ENCODE data around the gene MLPH. TPM values are rescaled to one million over a fixed set of nuclear protein-coding genes. Genes with fewer than 3 reads are reported as not detected.

Gene MLPH
- total RNA-seq, 2 experiments from 2014 or later: not detected

- Mint-ChIP-seq H3K4me1 (no peaks in the 10 kb centered on the region), H3K27me3 (peaks cover 58% of the 10 kb centered on the region), H3K9me3 (peaks cover 7% of the 10 kb centered on the region), H3K4me3 (no peak overlapping the region), H3K36me3 (ENCODE audit: low read depth) (no peaks in the 10 kb centered on the region), H3K27ac (no peak overlapping the region)
- POLR2A ChIA-PET: no interaction called here
- CTCF ChIA-PET: interaction anchor here (1.3 kb wide), 1 partner anchor 27 kb away, joined by 3 read pairs; no protein-coding TSS in a partner anchor
- peak; percentile 1 for DNase-seq
Measured at GRCh38 chr2:237486334-237486818, 675 bp upstream of the MLPH start.

GRCh38 chr2:237487496-237487895, 445 bp downstream of the MLPH start:
- peaks cover 5% of the 10 kb centered on the region for H3K36me3 Mint-ChIP-seq (ENCODE audit: low read depth)
- CTCF ChIA-PET: no interaction called here
- POLR2A ChIA-PET: no interaction called here
- peaks cover 48% of the 10 kb centered on the region for H3K27me3 Mint-ChIP-seq
- no peak overlapping the region for H3K4me3 Mint-ChIP-seq
- H3K4me1 Mint-ChIP-seq: no peaks in the 10 kb centered on the region
- peaks cover 16% of the 10 kb centered on the region for H3K9me3 Mint-ChIP-seq
- DNase-seq: no peak
- H3K27ac Mint-ChIP-seq: no peak overlapping the region

GRCh38 chr2:237488295-237488694, 1.2 kb downstream of the MLPH start:
- Mint-ChIP-seq H3K27ac (no peak overlapping the region), H3K36me3 (ENCODE audit: low read depth) (peaks cover 5% of the 10 kb centered on the region), H3K4me3 (no peak overlapping the region), H3K9me3 (peaks cover 18% of the 10 kb centered on the region), H3K27me3 (peaks cover 48% of the 10 kb centered on the region), H3K4me1 (no peaks in the 10 kb centered on the region)
- CTCF ChIA-PET: no interaction called here
- DNase-seq: no peak
- POLR2A ChIA-PET: no interaction called here

DNA sequence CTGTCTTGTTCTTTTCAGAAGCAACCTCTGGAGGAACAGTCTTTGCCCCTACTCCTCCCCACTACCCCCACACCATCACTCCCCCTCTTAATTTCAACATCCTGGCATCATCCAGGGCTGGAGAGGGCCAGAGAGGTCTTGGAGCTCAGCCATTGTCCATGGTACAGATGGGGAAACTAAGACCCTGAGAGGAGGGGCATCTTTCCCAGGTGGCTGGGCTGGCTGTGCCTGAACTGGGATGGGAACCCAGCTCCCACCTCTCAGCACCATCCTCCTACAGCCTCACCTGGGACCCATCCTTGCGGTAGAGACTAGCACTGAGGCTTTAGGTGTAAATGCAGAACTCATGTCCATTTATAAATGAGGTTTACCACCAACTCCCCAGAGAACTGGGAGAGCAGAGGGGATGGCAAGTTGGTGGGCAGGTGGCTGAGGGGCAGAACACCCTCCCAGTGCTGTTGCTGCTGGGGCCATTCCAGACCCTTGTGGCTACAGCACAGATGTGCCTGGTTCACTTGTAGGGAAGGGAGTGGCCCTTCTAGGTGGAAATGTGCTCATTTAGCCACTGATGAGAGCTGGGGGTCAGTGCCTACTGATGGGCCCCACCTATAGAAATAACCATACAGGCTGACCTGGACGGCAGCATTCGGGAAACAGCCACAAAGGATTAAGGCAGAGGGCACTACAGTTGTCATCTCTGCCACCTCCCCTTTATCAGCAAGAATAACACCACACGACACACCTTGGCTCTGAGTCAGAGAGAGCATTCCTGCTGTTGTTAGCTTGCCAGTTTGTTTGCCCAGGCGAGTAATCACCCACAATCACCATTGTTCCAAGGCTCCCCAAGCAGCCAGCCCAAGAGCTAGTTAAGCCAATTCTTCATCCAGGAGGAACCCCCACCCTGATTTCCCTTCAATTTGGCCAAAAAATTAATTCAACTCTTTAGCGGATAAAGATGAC, 2.1 kb downstream of the MLPH start:
- POLR2A ChIA-PET: no interaction called here
- Mint-ChIP-seq H3K36me3 (ENCODE audit: low read depth) (peaks cover 5% of the 10 kb centered on the region), H3K27ac (no peak overlapping the region), H3K9me3 (peaks cover 19% of the 10 kb centered on the region), H3K4me1 (no peaks in the 10 kb centered on the region), H3K27me3 (peaks cover 51% of the 10 kb centered on the region), H3K4me3 (no peak overlapping the region)
- CTCF ChIA-PET: no interaction called here
- no peak for DNase-seq

GRCh38 chr2:237490009-237490711, 3.1 kb downstream of the MLPH start:
- Mint-ChIP-seq H3K27ac (no peak overlapping the region), H3K4me1 (no peaks in the 10 kb centered on the region), H3K27me3 (peaks cover 45% of the 10 kb centered on the region), H3K36me3 (ENCODE audit: low read depth) (peaks cover 5% of the 10 kb centered on the region), H3K9me3 (peaks cover 19% of the 10 kb centered on the region), H3K4me3 (no peak overlapping the region)
- POLR2A ChIA-PET: no interaction called here
- no peak for DNase-seq
- CTCF ChIA-PET: interaction anchor here (2.0 kb wide), 1 partner anchor 82 kb away, joined by 4 read pairs; no protein-coding TSS in a partner anchor

DNA sequence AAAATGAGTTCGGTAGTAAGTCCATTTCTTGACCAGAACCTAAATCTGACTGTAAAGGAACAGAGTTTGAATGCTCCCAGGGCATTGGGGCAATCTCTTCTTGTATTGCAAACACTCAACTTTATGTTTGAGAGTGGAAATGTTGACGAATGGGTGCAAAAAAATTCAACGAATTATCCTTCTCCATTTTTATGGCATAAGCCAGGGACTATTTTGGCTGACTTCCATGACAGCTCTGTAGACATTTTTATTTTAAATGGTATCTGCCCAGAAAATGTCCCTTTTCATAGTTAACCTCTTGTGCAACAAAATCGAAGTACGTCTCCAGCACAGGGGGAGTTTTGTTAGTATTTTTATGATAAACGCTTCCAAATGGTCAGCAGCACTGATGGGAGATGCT, 3.7 kb downstream of the MLPH start:
- ChIA-PET POLR2A (interaction anchor here (0.8 kb wide), 1 partner anchor 9 kb away, joined by 3 read pairs; no protein-coding TSS in a partner anchor), CTCF (interaction anchor here (2.0 kb wide), 1 partner anchor 81 kb away, joined by 4 read pairs; no protein-coding TSS in a partner anchor)
- H3K36me3 Mint-ChIP-seq (ENCODE audit: low read depth): peaks cover 5% of the 10 kb centered on the region
- no peak overlapping the region for H3K27ac Mint-ChIP-seq
- H3K27me3 Mint-ChIP-seq: peaks cover 41% of the 10 kb centered on the region
- H3K9me3 Mint-ChIP-seq: peaks cover 19% of the 10 kb centered on the region
- DNase-seq: no peak
- H3K4me1 Mint-ChIP-seq: no peaks in the 10 kb centered on the region
- H3K4me3 Mint-ChIP-seq: no peak overlapping the region

GRCh38 chr2:237491515-237492118, 4.6 kb downstream of the MLPH start:
- no peak overlapping the region for H3K4me3 Mint-ChIP-seq
- H3K27ac Mint-ChIP-seq: no peak overlapping the region
- H3K9me3 Mint-ChIP-seq: peaks cover 19% of the 10 kb centered on the region
- H3K36me3 Mint-ChIP-seq (ENCODE audit: low read depth): peaks cover 5% of the 10 kb centered on the region
- H3K4me1 Mint-ChIP-seq: no peaks in the 10 kb centered on the region
- H3K27me3 Mint-ChIP-seq: peaks cover 40% of the 10 kb centered on the region
- ChIA-PET CTCF (interaction anchor here (2.0 kb wide), 1 partner anchor 81 kb away, joined by 4 read pairs; no protein-coding TSS in a partner anchor), POLR2A (interaction anchor here (0.8 kb wide), 1 partner anchor 10 kb away, joined by 3 read pairs; no protein-coding TSS in a partner anchor)
- DNase-seq: no peak

GRCh38 chr2:237492137-237492890, 5.3 kb downstream of the MLPH start:
- ChIA-PET POLR2A (no interaction called here), CTCF (interaction anchor here (1.2 kb wide), 1 partner anchor 21 kb away, joined by 4 read pairs; no protein-coding TSS in a partner anchor)
- H3K4me3 Mint-ChIP-seq: no peak overlapping the region
- no peaks in the 10 kb centered on the region for H3K4me1 Mint-ChIP-seq
- H3K27ac Mint-ChIP-seq: no peak overlapping the region
- peaks cover 5% of the 10 kb centered on the region for H3K36me3 Mint-ChIP-seq (ENCODE audit: low read depth)
- H3K9me3 Mint-ChIP-seq: peaks cover 19% of the 10 kb centered on the region
- no peak for DNase-seq
- H3K27me3 Mint-ChIP-seq: peaks cover 42% of the 10 kb centered on the region

DNA sequence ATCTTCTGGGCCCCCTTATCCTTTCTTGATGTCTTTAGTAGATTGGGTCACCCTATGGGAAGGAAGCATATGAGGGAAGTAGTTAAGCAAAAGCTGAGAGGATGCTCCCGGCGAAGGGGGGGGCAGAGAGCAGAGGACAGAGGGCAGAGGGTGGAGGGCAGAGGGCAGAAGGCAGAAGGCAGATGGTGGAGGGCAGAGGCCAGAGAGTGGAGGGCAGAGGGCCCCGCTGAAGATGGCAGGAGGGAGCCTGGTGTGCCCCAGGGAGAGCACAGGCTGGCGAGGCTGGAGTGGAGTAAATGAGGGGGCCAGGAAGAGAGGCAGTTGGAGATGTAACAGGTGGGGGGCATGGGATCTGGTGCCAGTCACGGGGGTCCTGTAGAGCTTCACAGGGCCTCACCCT, 7.0 kb downstream of the MLPH start:
- peaks cover 5% of the 10 kb centered on the region for H3K36me3 Mint-ChIP-seq (ENCODE audit: low read depth)
- H3K27ac Mint-ChIP-seq: no peak overlapping the region
- ChIA-PET POLR2A (no interaction called here), CTCF (no interaction called here)
- no peaks in the 10 kb centered on the region for H3K4me1 Mint-ChIP-seq
- peaks cover 19% of the 10 kb centered on the region for H3K9me3 Mint-ChIP-seq
- no peak for DNase-seq
- no peak overlapping the region for H3K4me3 Mint-ChIP-seq
- H3K27me3 Mint-ChIP-seq: peaks cover 36% of the 10 kb centered on the region

GRCh38 chr2:237495521-237496117, 8.6 kb downstream of the MLPH start:
- H3K9me3 Mint-ChIP-seq: peaks cover 19% of the 10 kb centered on the region
- DNase-seq: no peak
- POLR2A ChIA-PET: no interaction called here
- no peak overlapping the region for H3K4me3 Mint-ChIP-seq
- peaks cover 34% of the 10 kb centered on the region for H3K27me3 Mint-ChIP-seq
- CTCF ChIA-PET: no interaction called here
- no peaks in the 10 kb centered on the region for H3K4me1 Mint-ChIP-seq
- peaks cover 5% of the 10 kb centered on the region for H3K36me3 Mint-ChIP-seq (ENCODE audit: low read depth)
- H3K27ac Mint-ChIP-seq: no peak overlapping the region

GRCh38 chr2:237496428-237496827, 9.4 kb downstream of the MLPH start:
- Mint-ChIP-seq H3K27me3 (peaks cover 40% of the 10 kb centered on the region), H3K4me1 (peaks cover 6% of the 10 kb centered on the region), H3K4me3 (no peak overlapping the region), H3K36me3 (ENCODE audit: low read depth) (peaks cover 5% of the 10 kb centered on the region), H3K9me3 (peaks cover 12% of the 10 kb centered on the region), H3K27ac (no peak overlapping the region)
- ChIA-PET POLR2A (no interaction called here), CTCF (no interaction called here)
- no peak for DNase-seq

Measured in activated CD4-positive, alpha-beta memory T cell treated with anti-CD3 and anti-CD28 coated beads, Interleukin-2, amount 10 ng/mL, durations not matched to agents 7 days and 5 days (primary cell).